ENCODE data around the gene STAB2.
"Not testable (repeated sequence)": the region's sequence is repeated elsewhere in the genome, so short reads cannot be mapped to it uniquely, and the experiment has no call there.

The STAB2 gene

DNA sequence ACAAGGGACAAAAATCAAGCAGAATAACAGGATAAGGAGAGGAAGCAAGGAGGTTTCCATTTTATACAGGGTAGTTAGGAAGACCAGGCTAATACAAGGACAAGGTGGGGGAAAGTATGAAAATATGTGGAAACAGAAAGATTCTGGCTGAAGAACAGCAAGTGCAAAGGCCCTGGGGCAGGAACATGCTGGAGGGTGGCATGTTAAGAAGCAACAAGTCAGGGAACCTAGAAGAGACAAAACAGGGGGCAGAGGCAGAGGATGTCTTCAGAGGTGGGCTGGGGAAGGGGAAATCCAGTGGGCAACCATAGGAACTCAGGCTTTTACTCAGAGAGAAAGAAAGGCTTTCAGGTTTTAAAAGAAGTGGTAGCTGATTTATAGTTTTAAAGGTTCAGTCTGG, 199.1 kb downstream of the STAB2 start:
- FAIRE-seq = no peak

GRCh38 chr12:103791350-103791920, 204.4 kb downstream of the STAB2 start:
- no peak for FAIRE-seq

- FAIRE-seq = no peak
Observed at GRCh38 chr12:103793046-103793445, 206.0 kb downstream of the STAB2 start.

GRCh38 chr12:103793512-103794045, 206.5 kb downstream of the STAB2 start:
- FAIRE-seq = no peak

GRCh38 chr12:103794309-103795213, 207.5 kb downstream of the STAB2 start:
- FAIRE-seq = no peak

- no peak for FAIRE-seq
Observed at GRCh38 chr12:103798586-103798985, 211.5 kb downstream of the STAB2 start.

DNA sequence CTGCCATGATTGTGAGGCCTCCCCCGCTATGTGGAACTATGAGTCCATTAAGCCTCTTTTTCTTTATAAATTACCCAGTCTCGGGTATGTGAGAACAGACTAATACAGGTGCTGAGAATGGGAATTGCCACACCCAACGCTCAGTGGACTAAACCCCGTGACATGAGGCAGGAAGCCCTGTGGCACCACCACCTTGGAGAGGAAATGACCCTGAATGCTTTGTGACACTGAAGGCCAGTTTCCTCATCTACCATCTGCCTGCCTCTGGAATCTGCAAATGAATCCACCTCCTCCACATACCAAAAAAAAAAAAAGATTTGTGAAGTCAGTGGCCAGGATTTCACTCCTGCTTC, 212.4 kb downstream of the STAB2 start:
- no peak for FAIRE-seq

DNA sequence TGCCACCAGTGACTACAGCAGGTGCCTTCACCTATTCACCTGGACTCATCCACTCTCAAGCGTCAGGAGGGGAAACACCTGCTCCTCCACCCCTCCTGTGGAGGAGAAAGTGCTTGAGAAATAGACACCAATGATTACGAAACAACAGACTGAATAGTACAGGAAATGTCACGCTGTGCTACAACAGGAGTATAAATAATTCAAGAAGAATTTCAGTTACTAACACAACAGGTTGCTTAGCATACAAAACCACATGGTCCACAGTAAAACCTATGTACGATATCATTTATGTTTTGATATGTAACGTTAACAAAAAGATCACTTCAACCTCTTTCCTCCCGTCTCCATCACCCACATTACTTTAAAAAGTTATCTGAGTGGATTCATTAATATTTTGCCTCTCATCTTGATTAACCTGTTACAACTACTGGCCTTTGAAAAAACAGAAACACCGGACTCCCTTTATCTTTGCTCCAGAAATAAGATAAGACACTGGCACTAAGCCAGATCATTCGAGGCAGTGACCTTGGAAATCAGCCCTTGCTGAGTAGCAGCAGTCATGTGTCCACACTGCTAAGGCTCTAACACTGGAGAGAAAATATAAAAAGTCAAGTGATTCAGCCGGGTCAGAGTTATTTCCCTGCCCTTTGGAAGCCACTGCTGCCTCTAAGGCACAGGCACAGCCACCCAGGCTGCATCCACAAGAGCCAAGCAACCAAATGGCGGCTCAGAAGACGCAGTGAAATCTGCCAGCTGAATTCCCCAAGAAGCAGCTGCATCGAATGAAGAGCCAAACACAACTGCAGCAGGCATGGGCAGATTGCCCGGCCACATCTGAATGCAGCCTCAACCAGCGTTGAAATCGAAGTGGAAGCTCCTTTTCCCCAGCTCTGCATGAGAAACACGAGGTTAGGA, 213.0 kb downstream of the STAB2 start:
- no peak for FAIRE-seq

DNA sequence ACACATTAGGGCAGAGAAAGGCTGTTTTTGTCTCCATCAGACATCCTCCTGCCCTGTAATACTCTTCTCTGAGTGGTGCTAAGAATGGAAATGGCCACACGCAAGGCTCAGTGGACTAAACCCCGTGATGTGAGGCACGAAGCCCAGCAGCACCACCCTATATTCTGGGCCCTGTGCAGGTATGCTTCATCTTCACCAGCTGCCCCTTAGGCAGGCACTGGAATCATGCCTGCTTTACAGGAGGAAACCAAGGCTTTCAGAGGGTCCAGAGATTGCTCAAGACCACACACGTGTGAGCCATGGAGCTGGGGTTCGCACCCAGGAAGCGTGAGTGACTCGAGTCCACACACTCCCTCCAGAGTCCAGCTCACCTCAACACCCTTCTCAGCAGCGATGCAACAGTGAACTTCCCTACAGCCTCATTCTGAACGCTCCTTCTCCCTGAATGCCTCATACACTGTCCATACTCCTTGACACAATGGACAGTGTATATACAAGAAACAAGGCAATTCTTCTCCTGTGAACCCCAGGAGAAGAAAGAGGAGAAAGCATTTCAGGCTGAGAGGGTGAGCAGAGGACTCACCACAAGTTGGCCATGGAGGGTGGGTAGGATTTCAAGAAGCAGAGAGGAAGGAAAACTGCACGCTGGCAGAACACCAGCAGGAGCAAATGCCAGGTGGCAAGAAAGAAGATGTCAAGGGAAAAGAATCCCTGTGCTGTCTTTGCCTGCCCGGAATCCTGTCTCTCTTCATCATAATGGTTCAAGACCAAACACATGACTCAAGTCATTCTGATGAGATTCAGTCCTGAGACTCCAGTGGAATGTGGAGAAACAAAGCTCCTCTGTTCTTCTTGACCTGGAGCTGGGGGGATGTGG, 214.9 kb downstream of the STAB2 start:
- FAIRE-seq = no peak

- no peak for FAIRE-seq
Observed at GRCh38 chr12:103802586-103802886, 215.5 kb downstream of the STAB2 start.

DNA sequence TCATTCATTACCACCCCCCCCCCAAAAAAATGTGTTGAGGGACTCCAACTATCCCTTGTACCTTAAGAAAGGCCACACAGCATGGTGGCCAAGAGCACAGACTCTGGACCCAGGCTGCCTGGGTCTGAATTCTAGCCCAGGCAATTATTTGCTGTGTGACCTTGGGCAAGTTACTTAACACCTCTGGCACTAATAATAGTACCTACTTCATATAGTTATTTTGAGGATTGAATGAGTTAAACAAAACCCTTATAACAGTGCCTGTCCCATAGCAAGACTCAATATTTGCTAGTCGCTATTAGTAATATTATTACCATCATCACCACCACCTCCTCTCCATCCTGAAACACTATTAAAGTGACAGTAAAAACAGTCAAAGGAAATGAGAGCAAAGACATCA, 216.8 kb downstream of the STAB2 start:
- FAIRE-seq = no peak

DNA sequence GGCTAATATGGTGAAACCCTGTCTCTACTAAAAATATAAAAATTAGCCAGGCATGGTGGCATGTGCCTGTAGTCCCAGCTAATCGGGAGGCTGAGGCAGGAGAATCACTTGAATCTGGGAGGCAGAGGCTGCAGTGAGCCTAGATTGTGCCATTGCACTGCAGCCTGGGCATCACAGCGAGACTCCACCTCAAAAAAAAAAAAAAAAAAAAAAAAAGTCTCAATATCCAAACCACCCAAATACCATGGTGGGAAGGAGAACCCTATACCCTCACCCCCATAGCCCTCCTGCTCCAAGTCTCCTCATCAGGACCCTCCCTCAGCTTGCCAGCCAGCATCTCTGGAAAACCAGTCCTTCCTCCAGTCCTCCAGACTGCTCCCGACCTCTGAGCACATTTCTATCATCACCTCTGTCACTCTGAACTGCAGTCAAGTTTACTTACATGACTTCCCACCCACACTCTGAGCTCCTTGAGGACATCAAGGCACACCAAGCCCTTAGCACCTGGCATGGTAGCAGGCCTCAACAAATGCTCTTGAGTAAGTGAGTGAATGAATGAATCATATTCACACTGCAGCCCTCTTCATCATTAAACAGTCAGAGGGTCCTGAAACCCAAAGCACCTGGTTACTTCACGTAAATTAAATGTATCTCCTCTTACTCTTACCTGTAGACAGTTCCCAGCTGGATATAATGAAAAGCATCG, 218.7 kb downstream of the STAB2 start:
- FAIRE-seq = no peak

DNA sequence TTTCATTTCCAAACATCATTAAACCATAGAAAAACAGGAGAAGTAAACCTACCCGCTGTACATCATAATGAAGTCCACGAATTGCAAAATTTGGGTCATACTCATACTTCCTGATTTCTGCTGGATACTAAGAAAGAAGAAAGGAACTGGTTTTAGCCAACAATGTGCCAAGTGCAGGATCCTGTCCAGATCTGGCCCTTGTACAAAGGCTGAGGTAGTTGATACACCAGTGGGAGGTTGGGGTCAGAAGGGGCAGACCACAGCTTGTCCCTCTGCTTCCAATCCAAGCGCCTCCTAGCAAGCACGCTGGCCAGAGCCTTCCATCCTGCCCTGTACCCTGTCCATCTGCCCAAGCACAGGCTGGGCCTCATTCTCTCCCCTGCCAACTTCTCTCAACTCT, 219.7 kb downstream of the STAB2 start:
- FAIRE-seq = no peak

GRCh38 chr12:103807561-103808238, 220.6 kb downstream of the STAB2 start:
- FAIRE-seq = no peak

- no peak for FAIRE-seq
Observed at GRCh38 chr12:103808239-103808880, 221.3 kb downstream of the STAB2 start.

DNA sequence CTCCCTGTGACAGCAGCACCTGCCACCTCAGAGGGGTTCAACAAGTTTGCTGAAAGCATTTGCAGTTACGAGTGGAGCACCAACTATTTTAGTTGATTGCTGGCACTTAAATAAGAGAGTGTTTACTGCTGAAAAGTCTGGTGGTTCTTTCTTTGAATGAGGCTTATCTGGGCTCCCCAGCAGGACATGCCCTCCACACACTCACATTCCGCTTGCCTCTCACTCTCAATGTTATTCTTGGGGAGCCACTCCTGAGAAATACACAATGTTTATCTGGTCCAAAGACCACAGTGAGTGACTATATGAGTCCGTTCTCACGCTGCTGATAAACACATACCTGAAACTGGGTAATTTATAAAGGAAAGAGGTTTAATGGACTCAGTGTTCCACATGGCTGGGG, 222.1 kb downstream of the STAB2 start:
- FAIRE-seq = no peak

GRCh38 chr12:103809639-103810038, 222.6 kb downstream of the STAB2 start:
- not testable (repeated sequence) for FAIRE-seq

DNA sequence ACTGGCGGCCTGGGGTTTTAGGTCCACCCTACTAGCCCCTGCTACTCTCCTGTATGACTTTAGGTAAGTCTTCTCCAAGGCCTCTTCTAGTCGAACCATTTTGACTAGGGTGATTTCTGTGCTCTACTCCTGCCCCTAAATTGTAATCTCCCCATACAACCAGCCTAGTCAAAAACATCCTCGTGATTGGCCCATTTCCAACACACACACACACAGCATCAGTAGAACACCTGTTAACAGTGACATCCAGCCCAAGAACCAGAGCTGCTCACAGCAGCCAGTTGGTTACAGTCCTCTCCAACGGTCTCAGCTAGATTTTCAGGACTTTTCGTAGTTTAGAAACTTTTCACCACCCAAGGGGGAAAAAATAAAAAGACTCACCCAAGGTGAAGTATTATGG, 223.0 kb downstream of the STAB2 start:
- FAIRE-seq = no peak

- FAIRE-seq = no peak
Observed at GRCh38 chr12:103811791-103812190, 224.7 kb downstream of the STAB2 start.

- no peak for FAIRE-seq
Observed at GRCh38 chr12:103812789-103813188, 225.7 kb downstream of the STAB2 start.

- no peak for FAIRE-seq
Observed at GRCh38 chr12:103813426-103813825, 226.4 kb downstream of the STAB2 start.

Data from A204.1 (cell line).